Endothelial cell of umbilical vein (primary cell): ENCODE results near the gene LANCL3. TPM values are rescaled to one million over a fixed set of nuclear protein-coding genes. Genes with fewer than 3 reads are reported as not detected.

Experiments used
- BruUV-seq: library from RNA; stranded (reverse); fragments of 400-500 nt; replicated peaks from 2 replicates; lab custom pipeline; 2021; lab: Mats Ljungman, UMichigan
- CTCF ChIA-PET: fragments of 300-600, 350-600 bp; sonication (Branson Sonifier 250); formaldehyde crosslinking; loops from one replicate; lab custom pipeline; 2021; ENCODE audit warnings: antibody characterized with exemption, inconsistent platforms; lab: Charles Lee
- POLR2A ChIA-PET: fragments of 300-600, 350-600 bp; sonication (Branson Sonifier 250); formaldehyde crosslinking; loops from one replicate; lab custom pipeline; 2021; ENCODE audit warnings: antibody characterized with exemption, inconsistent platforms; lab: Charles Lee
- DNase-seq: peaks from one replicate; pipeline ENCODE4 v3.0.0-alpha.2; 2011; ENCODE audit warnings: low read depth, low spot score
- FAIRE-seq: peaks from 2 replicates; lab custom pipeline; 2011; peaks lifted over from hg19 to GRCh38; lab: Jason Lieb, UNC
- H2AFZ ChIP-seq: 2 replicates; pipeline ENCODE4 v1.6.0; 2012; ENCODE audit warnings: low read depth, low read length, control low read depth, inconsistent platforms
- H3K27ac ChIP-seq: 2 replicates; pipeline ENCODE4 v1.5.1; 2011; ENCODE audit warnings: low read depth, mild to moderate bottlenecking, control low read depth, low read length, moderate library complexity; ENCODE audit not compliant: insufficient read depth
- H3K27me3 ChIP-seq, 2 experiments: 2 replicates each; pipeline versions ENCODE4 v1.6.0 to v1.6.1; 2011; ENCODE audit warnings: low read length in 2 of 2, mixed read lengths in 1 of 2; ENCODE audit not compliant: control insufficient read depth in 2 of 2, insufficient read depth in 2 of 2
- H3K36me3 ChIP-seq, 2 experiments: 2 replicates in 1 of 2; 3 replicates in 1 of 2; pipeline ENCODE4 v1.5.1; 2011; ENCODE audit warnings: low read length in 2 of 2, mild to moderate bottlenecking in 1 of 2, moderate library complexity in 1 of 2; ENCODE audit not compliant: control insufficient read depth in 2 of 2, insufficient read depth in 2 of 2; ENCODE audit errors: extremely low read depth in 1 of 2
- H3K4me1 ChIP-seq: 3 replicates; pipeline ENCODE4 v1.5.1; 2011; ENCODE audit warnings: mild to moderate bottlenecking, low read length; ENCODE audit not compliant: control insufficient read depth, insufficient read depth; ENCODE audit errors: extremely low read depth
- H3K4me2 ChIP-seq: 2 replicates; pipeline ENCODE4 v1.6.1; 2011; ENCODE audit warnings: low read length, control low read depth, mixed read lengths; ENCODE audit not compliant: insufficient read depth
- H3K4me3 ChIP-seq, 3 experiments: fragments of 200-600 bp in 1 of 3; sonication (generic), shearing (Covaris generic) in 1 of 3; replicated peaks in 1 of 3; 2 replicates each; pipeline ENCODE4 v1.5.1; 2011 to 2016; ENCODE audit warnings: control low read depth in 3 of 3, low read length in 3 of 3, mild to moderate bottlenecking in 2 of 3, inconsistent platforms in 1 of 3, low read depth in 1 of 3, moderate library complexity in 1 of 3; ENCODE audit not compliant: insufficient read depth in 1 of 3
- H3K79me2 ChIP-seq: 2 replicates; pipeline ENCODE4 v1.6.0; 2012; ENCODE audit warnings: low read length, inconsistent platforms; ENCODE audit not compliant: control insufficient read depth, insufficient read depth
- H3K9ac ChIP-seq: replicated peaks from 2 replicates; pipeline ENCODE3; 2011; ENCODE audit warnings: low read length, control low read depth; ENCODE audit not compliant: insufficient read depth; ENCODE audit errors: extremely low read depth
- H3K9me1 ChIP-seq: replicated peaks from 3 replicates; pipeline ENCODE4 v1.6.0; 2011; ENCODE audit warnings: mild to moderate bottlenecking, low read length; ENCODE audit not compliant: control insufficient read depth, insufficient read depth; ENCODE audit errors: extremely low read depth
- H3K9me3 ChIP-seq: replicated peaks from 2 replicates; pipeline ENCODE4 v1.5.1; 2012; ENCODE audit warnings: low read length, inconsistent platforms; ENCODE audit not compliant: control insufficient read depth, insufficient read depth
- H4K20me1 ChIP-seq: replicated peaks from 2 replicates; pipeline ENCODE3; 2011; ENCODE audit warnings: mild to moderate bottlenecking, low read length; ENCODE audit not compliant: control insufficient read depth, insufficient read depth; ENCODE audit errors: extremely low read depth
- CTCF ChIP-seq, 2 donors: IDR thresholded peaks; 1 replicate in 1 of 2; 2 replicates in 1 of 2; pipeline ENCODE4 v1.5.1; 2011; ENCODE audit warnings: low read length in 2 of 2, mild to moderate bottlenecking in 2 of 2, moderate library complexity in 2 of 2, control low read depth in 1 of 2, inconsistent platforms in 1 of 2, low read depth in 1 of 2; ENCODE audit not compliant: insufficient read depth in 1 of 2; ENCODE audit errors: extremely low read depth in 1 of 2
- EZH2 ChIP-seq: IDR thresholded peaks from 2 replicates; pipeline ENCODE4 v1.6.1; 2012; ENCODE audit warnings: borderline replicate concordance, low read depth, mild to moderate bottlenecking, moderate library complexity, low read length, inconsistent platforms; ENCODE audit not compliant: severe bottlenecking
- FOS ChIP-seq: IDR thresholded peaks from 2 replicates; pipeline ENCODE4 v1.6.1; 2011; ENCODE audit warnings: mild to moderate bottlenecking, low read length, moderate library complexity, borderline replicate concordance; ENCODE audit not compliant: insufficient read depth
- GATA2 ChIP-seq: IDR thresholded peaks from 2 replicates; pipeline ENCODE4 v1.7.0; 2011; ENCODE audit warnings: low read depth, mild to moderate bottlenecking, moderate library complexity, mixed read lengths, low read length; ENCODE audit not compliant: insufficient read length, insufficient read depth
- JUN ChIP-seq: IDR thresholded peaks from 2 replicates; pipeline ENCODE4 v1.6.1; 2011; ENCODE audit warnings: borderline replicate concordance, low read depth; ENCODE audit not compliant: insufficient read length, insufficient read depth
- MAX ChIP-seq: IDR thresholded peaks from 2 replicates; pipeline ENCODE4 v1.6.1; 2011; ENCODE audit not compliant: insufficient read depth, insufficient read length
- MYC ChIP-seq: IDR thresholded peaks from one replicate; pipeline ENCODE4 v1.6.1; 2011; ENCODE audit warnings: mild to moderate bottlenecking, low read depth, low read length
- POLR2A ChIP-seq: IDR thresholded peaks from 2 replicates; pipeline ENCODE4 v1.6.1; 2012; ENCODE audit warnings: low read depth, mild to moderate bottlenecking, control low read depth, low read length
- POLR2AphosphoS5 ChIP-seq: IDR thresholded peaks from 2 replicates; pipeline ENCODE4 v1.6.1; 2012; ENCODE audit warnings: low read depth, mild to moderate bottlenecking, control low read depth, low read length, moderate library complexity; ENCODE audit not compliant: insufficient read depth
- dilution Hi-C: fragments of 300-500 bp; cut with MboI; formaldehyde crosslinking; loops from one replicate; pipeline ENCODE4 v1.15.0; 2019; ENCODE audit warnings: low sequenced_read_pairs; ENCODE audit not compliant: extremely low pct_ligation_motif_present
- intact Hi-C: fragments of 100-400 bp; cut with micrococcal nuclease; formaldehyde crosslinking; loops from one replicate; pipeline ENCODE4 v1.10.0; 2022
- polyA plus RNA-seq, 4 experiments: library from polyadenylated mRNA; depleted of rRNA in 3 of 4; stranded (reverse) in 3 of 4; unstranded in 1 of 4; fragments of >200 nt; gene quantifications; 2 replicates each; pipeline versions ENCODE4 v1.2.1 to v1.2.3, GENCODE V29; 2011 to 2012; ENCODE audit warnings: missing spikeins in 1 of 4
- total RNA-seq: library from RNA; stranded (reverse); gene quantifications from 2 replicates; pipeline ENCODE4 v1.2.3, GENCODE V29; 2021

LANCL3 gene
- total and polyA plus RNA-seq, 2 donors (not counting 3 experiments of a cell fraction or from before 2014, with no cell fraction given): 0.12 to 1.5 TPM

GRCh38 chrX:37638047-37638446 is 66.6 kb downstream of the LANCL3 start:
- Histone ChIP-seq H2AFZ (no peak overlapping the region), H3K4me2 (no peak overlapping the region), H3K9me3 (no peaks in the 10 kb centered on the region), H4K20me1 (no peaks in the 10 kb centered on the region), H3K36me3 (no peaks in the 10 kb centered on the region), H3K27ac (no peak overlapping the region), H3K9me1 (no peaks in the 10 kb centered on the region), H3K9ac (no peak overlapping the region), H3K4me3 (no peak overlapping the region), H3K27me3 (no peaks in the 10 kb centered on the region), H3K4me1 (no peaks in the 10 kb centered on the region), H3K79me2 (no peaks in the 10 kb centered on the region)
- CTCF ChIA-PET: no interaction called here
- POLR2A ChIA-PET: no interaction called here
- DNase-seq (no peak), FAIRE-seq (no peak)
- dilution Hi-C loops (no loop called here), intact Hi-C loops (no loop called here)
- TF ChIP-seq POLR2AphosphoS5: no peak
- no peak for TF ChIP-seq EZH2
- no peak for TF ChIP-seq JUN
- TF ChIP-seq POLR2A: no peak
- BruUV-seq: no TSS peak

GRCh38 chrX:37640142-37640541 is 68.7 kb downstream of the LANCL3 start:
- no peaks in the 10 kb centered on the region for H3K9me3 ChIP-seq
- no peak overlapping the region for H3K4me2 ChIP-seq
- CTCF ChIA-PET: no interaction called here
- dilution Hi-C loops: no loop called here
- FAIRE-seq (no peak), DNase-seq (no peak)
- no peak overlapping the region for H3K4me3 ChIP-seq
- intact Hi-C loops: no loop called here
- no peak overlapping the region for H2AFZ ChIP-seq
- H3K27me3 ChIP-seq: no peaks in the 10 kb centered on the region
- no peak overlapping the region for H3K27ac ChIP-seq
- TF ChIP-seq MAX: no peak
- TF ChIP-seq POLR2A: no peak
- TF ChIP-seq MYC: no peak
- TF ChIP-seq FOS: no peak
- no peak for TF ChIP-seq POLR2AphosphoS5
- TF ChIP-seq JUN: no peak
- no peak for TF ChIP-seq EZH2
- no peak for TF ChIP-seq GATA2
- no peak for TF ChIP-seq CTCF (IDR thresholded peaks at IDR 0.05; ENCODE audit: extremely low read depth in 1 of 2, insufficient read depth in 1 of 2, low read depth in 1 of 2, low read length in 2 of 2)
- no peaks in the 10 kb centered on the region for H4K20me1 ChIP-seq
- H3K4me1 ChIP-seq: no peaks in the 10 kb centered on the region
- H3K9me1 ChIP-seq: no peaks in the 10 kb centered on the region
- H3K79me2 ChIP-seq: no peaks in the 10 kb centered on the region
- H3K9ac ChIP-seq: no peak overlapping the region
- no peaks in the 10 kb centered on the region for H3K36me3 ChIP-seq
- POLR2A ChIA-PET: no interaction called here
- no TSS peak for BruUV-seq
